Type B pancreatic cell (in vitro differentiated cells): ENCODE measurements around the gene APOBEC3A. TPM values are rescaled to one million over a fixed set of nuclear protein-coding genes. Genes with fewer than 3 reads are reported as not detected.
"Not testable (repeated sequence)": the region's sequence is repeated elsewhere in the genome, so short reads cannot be mapped to it uniquely, and the experiment has no call there.

Experiments
- DNase-seq: peaks from one replicate; pipeline ENCODE4 v3.0.0; 2021; ENCODE audit warnings: mixed read lengths; ENCODE audit not compliant: unreplicated experiment; ENCODE audit errors: extremely low spot score
- H3K27ac Mint-ChIP-seq: 2 replicates; pipeline ENCODE4 v1.8.0; 2021; ENCODE audit warnings: mild to moderate bottlenecking, mixed read lengths
- H3K27me3 Mint-ChIP-seq: 2 replicates; pipeline ENCODE4 v1.8.0; 2021; ENCODE audit warnings: mixed read lengths
- H3K36me3 Mint-ChIP-seq: 2 replicates; pipeline ENCODE4 v1.8.0; 2021; ENCODE audit warnings: mixed read lengths
- H3K4me1 Mint-ChIP-seq: one replicate; pipeline ENCODE4 v1.8.0; 2021; ENCODE audit warnings: mixed read lengths; ENCODE audit not compliant: unreplicated experiment
- H3K4me3 Mint-ChIP-seq: 2 replicates; pipeline ENCODE4 v1.8.0; 2021; ENCODE audit warnings: mild to moderate bottlenecking, mixed read lengths
- H3K9me3 Mint-ChIP-seq: 2 replicates; pipeline ENCODE4 v1.8.0; 2021; ENCODE audit warnings: mixed read lengths
- CTCF ChIP-seq: fragments of 200-600 bp; sonication (generic); conservative IDR thresholded peaks from 2 replicates; pipeline ENCODE4 v1.5.0; 2021; ENCODE audit warnings: antibody characterized with exemption, mild to moderate bottlenecking
- total RNA-seq: library from RNA; stranded (reverse); gene quantifications from 2 replicates; pipeline ENCODE4 v1.2.1, GENCODE V29; 2021; ENCODE audit warnings: low replicate concordance

APOBEC3A gene
- total RNA-seq, 1 donor from 2014 or later = 1.6 TPM

GRCh38 chr22:38943201-38943600 lies 14.2 kb upstream of the APOBEC3A start:
- no peak for TF ChIP-seq CTCF
- Mint-ChIP-seq H3K4me3 (no peak overlapping the region), H3K9me3 (no peaks in the 10 kb centered on the region), H3K4me1 (peaks cover 24% of the 10 kb centered on the region), H3K27ac (no peak overlapping the region), H3K27me3 (peaks cover 34% of the 10 kb centered on the region), H3K36me3 (no peaks in the 10 kb centered on the region)
- no peak for DNase-seq

GRCh38 chr22:38943882-38944281 lies 13.5 kb upstream of the APOBEC3A start:
- no peak overlapping the region for H3K27ac Mint-ChIP-seq
- H3K4me3 Mint-ChIP-seq = no peak overlapping the region
- no peaks in the 10 kb centered on the region for H3K36me3 Mint-ChIP-seq
- TF ChIP-seq CTCF = no peak
- H3K9me3 Mint-ChIP-seq = no peaks in the 10 kb centered on the region
- peaks cover 24% of the 10 kb centered on the region for H3K4me1 Mint-ChIP-seq
- H3K27me3 Mint-ChIP-seq = peaks cover 30% of the 10 kb centered on the region
- no peak for DNase-seq

GRCh38 chr22:38944653-38945052 lies 12.8 kb upstream of the APOBEC3A start:
- Mint-ChIP-seq H3K27ac (peak overlapping the region; percentile 95), H3K27me3 (peaks cover 26% of the 10 kb centered on the region), H3K4me1 (peaks cover 24% of the 10 kb centered on the region), H3K36me3 (no peaks in the 10 kb centered on the region), H3K9me3 (no peaks in the 10 kb centered on the region), H3K4me3 (no peak overlapping the region)
- no peak for DNase-seq
- no peak for TF ChIP-seq CTCF

- H3K4me1 Mint-ChIP-seq = peaks cover 24% of the 10 kb centered on the region
- H3K27me3 Mint-ChIP-seq = peaks cover 24% of the 10 kb centered on the region
- not testable (repeated sequence) for DNase-seq, H3K9me3 Mint-ChIP-seq, H3K36me3 Mint-ChIP-seq
- H3K4me3 Mint-ChIP-seq = peak overlapping the region; percentile 65
- peak overlapping the region; percentile 95 for H3K27ac Mint-ChIP-seq
These were observed 11.6 kb upstream of the APOBEC3A start for GRCh38 chr22:38945706-38946338.

GRCh38 chr22:38946771-38947170 lies 10.6 kb upstream of the APOBEC3A start:
- TF ChIP-seq CTCF = no peak
- Mint-ChIP-seq H3K27me3 (peaks cover 21% of the 10 kb centered on the region), H3K27ac (peak overlapping the region; percentile 95), H3K9me3 (no peaks in the 10 kb centered on the region), H3K36me3 (no peaks in the 10 kb centered on the region), H3K4me3 (no peak overlapping the region), H3K4me1 (peaks cover 24% of the 10 kb centered on the region)
- DNase-seq = no peak

- Mint-ChIP-seq H3K27me3 (peaks cover 17% of the 10 kb centered on the region), H3K4me1 (peaks cover 24% of the 10 kb centered on the region), H3K36me3 (no peaks in the 10 kb centered on the region), H3K4me3 (no peak overlapping the region), H3K27ac (peak overlapping the region; percentile 68), H3K9me3 (no peaks in the 10 kb centered on the region)
- TF ChIP-seq CTCF = no peak
- no peak for DNase-seq
These were observed 9.9 kb upstream of the APOBEC3A start for GRCh38 chr22:38947321-38948140.
